GM12892 (cell line): Measurements from ENCODE around the gene FERMT3.

Experiments used
- POLR2A ChIP-seq: IDR thresholded peaks from 2 replicates; pipeline ENCODE4 v1.6.1; 2011; ENCODE audit warnings: low read depth, low read length, control low read depth
- POLR2AphosphoS5 ChIP-seq: IDR thresholded peaks from 2 replicates; pipeline ENCODE4 v1.6.1; 2011; ENCODE audit warnings: low read depth, low read length, control low read depth
- TAF1 ChIP-seq: IDR thresholded peaks from 2 replicates; pipeline ENCODE4 v1.6.1; 2011; ENCODE audit warnings: low read depth, mild to moderate bottlenecking, control low read depth, low read length, borderline replicate concordance

DNA sequence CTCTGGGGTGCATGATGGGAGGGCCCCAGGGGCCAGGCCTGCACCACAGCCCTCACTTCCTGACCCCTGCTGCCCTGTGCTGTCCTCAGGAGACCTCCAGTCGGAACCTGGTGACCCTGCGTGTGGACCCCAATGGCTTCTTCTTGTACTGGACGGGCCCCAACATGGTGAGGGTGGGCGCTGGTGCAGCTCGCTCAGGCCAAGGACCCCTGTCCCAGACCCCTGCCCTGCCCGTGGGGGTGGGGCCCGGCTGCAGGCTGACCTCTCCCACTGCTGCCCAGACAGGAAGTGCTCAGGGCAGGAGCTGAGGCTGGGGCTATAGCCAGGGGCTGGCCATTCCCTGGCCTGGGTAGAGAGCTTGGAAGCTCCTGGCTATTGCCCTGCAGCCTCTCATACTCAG is 47.8 kb downstream of the FERMT3 start:
- no peak for TF ChIP-seq POLR2A
- no peak for TF ChIP-seq POLR2AphosphoS5
- TF ChIP-seq TAF1 = no peak
